Measurements from ENCODE around the gene HSP90AA1.

DNA sequence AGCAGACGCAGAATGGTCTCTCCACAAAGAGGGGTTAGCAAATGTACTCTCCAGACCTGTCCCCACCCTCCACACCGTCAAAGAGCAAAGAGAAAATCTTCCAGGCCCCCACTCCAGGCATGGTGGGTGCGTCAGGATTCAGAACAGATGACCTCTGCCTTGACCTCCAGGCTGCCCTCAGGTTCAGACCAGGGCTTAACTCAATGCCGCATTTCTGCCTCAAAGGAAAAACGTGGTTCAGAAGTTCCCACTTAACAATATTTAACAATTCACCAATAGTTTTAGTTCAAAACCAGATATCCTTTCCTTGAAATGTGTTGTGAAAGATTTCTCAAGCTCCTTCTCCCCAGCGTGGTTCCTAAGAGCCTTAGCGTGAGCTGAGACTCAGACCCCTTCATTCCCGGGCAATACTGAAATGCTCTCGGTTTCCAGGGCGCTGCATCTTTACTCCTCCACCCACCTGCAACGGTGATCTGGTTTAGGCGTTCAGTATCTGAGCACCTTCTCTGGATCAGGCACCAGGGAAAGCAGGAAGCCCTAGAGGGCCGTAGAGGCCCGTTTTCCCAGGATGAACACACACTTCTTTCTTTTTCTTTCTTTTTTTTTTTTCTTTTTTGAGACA, 22.9 kb downstream of the HSP90AA1 start:
- TF ChIP-seq, protein P1, sequence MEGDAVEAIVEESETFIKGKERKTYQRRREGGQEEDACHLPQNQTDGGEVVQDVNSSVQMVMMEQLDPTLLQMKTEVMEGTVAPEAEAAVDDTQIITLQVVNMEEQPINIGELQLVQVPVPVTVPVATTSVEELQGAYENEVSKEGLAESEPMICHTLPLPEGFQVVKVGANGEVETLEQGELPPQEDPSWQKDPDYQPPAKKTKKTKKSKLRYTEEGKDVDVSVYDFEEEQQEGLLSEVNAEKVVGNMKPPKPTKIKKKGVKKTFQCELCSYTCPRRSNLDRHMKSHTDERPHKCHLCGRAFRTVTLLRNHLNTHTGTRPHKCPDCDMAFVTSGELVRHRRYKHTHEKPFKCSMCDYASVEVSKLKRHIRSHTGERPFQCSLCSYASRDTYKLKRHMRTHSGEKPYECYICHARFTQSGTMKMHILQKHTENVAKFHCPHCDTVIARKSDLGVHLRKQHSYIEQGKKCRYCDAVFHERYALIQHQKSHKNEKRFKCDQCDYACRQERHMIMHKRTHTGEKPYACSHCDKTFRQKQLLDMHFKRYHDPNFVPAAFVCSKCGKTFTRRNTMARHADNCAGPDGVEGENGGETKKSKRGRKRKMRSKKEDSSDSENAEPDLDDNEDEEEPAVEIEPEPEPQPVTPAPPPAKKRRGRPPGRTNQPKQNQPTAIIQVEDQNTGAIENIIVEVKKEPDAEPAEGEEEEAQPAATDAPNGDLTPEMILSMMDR (IDR thresholded peaks at IDR 0.05) = no peak
- TF ChIP-seq POLR2A (IDR thresholded peaks at IDR 0.05) = no peak
- TF ChIP-seq POLR2AphosphoS5 (IDR thresholded peaks at IDR 0.05) = no peak
